K562 (cell line): ENCODE data around the gene ZBTB44. TPM values are rescaled to one million over a fixed set of nuclear protein-coding genes. Genes with fewer than 3 reads are reported as not detected.
A peak's percentile ranks its signal among the peaks of the same experiment; 100 is the strongest.

Experiments used
- ATAC-seq: fragments of 200-7000 bp; cut with Tn5 transposase; 3 replicates; pipeline ENCODE4 v1.9.1; 2020; ENCODE audit warnings: moderate library complexity
- BruUV-seq: library from RNA; stranded (reverse); fragments of 400-500 nt; replicated peaks from 2 replicates; lab custom pipeline; 2021; lab: Mats Ljungman, UMichigan
- CTCF ChIA-PET: fragments of 300-600 bp; formaldehyde crosslinking; extraction: SDS; loops from one replicate; lab custom pipeline; 2021; ENCODE audit warnings: low intra/inter-chr PET ratio; lab: Yijun Ruan, JAX
- POLR2A ChIA-PET: fragments of 300-600, 350-650 bp; sonication (Branson Sonifier 250); formaldehyde crosslinking; extraction: SDS; loops from one replicate; lab custom pipeline; 2021; ENCODE audit warnings: antibody characterized with exemption, inconsistent platforms; lab: Yijun Ruan, JAX
- DNase-seq, 4 experiments: peaks; one replicate each; pipeline versions ENCODE4 v3.0.0 to v3.0.0-alpha.2; 2011 to 2018; ENCODE audit warnings: low spot score in 3 of 4, mixed read lengths in 3 of 4; ENCODE audit errors: extremely low read depth in 1 of 4
- FAIRE-seq: peaks from 2 replicates; lab custom pipeline; 2011; peaks lifted over from hg19 to GRCh38; lab: Jason Lieb, UNC
- H2AFZ ChIP-seq: 2 replicates; pipeline ENCODE4 v1.6.0; 2011; ENCODE audit warnings: low read depth, low read length, control low read depth, inconsistent platforms
- H3K27ac ChIP-seq: fragments of 200-600 bp; 3 replicates; pipeline ENCODE4 v1.8.0; 2011; ENCODE audit warnings: low read depth, mild to moderate bottlenecking, control low read depth, inconsistent platforms, low read length, moderate library complexity, mixed read lengths; ENCODE audit errors: extremely low read depth
- H3K27me3 ChIP-seq, 2 experiments: fragments of 300-600 bp in 1 of 2; 2 replicates in 1 of 2; 3 replicates in 1 of 2; pipeline versions ENCODE4 v1.6.0 to v1.8.0; 2011; ENCODE audit warnings: inconsistent platforms in 2 of 2, low read length in 2 of 2, mild to moderate bottlenecking in 1 of 2, mixed read lengths in 1 of 2, moderate library complexity in 1 of 2; ENCODE audit not compliant: control insufficient read depth in 2 of 2, insufficient read depth in 2 of 2
- H3K36me3 ChIP-seq: fragments of 300-600 bp; 3 replicates; pipeline ENCODE4 v1.8.0; 2011; ENCODE audit warnings: mild to moderate bottlenecking, low read length, inconsistent platforms; ENCODE audit not compliant: control insufficient read depth, insufficient read depth
- H3K4me1 ChIP-seq, 2 experiments: fragments of 200-600 bp in 1 of 2; replicated peaks in 1 of 2; 2 replicates in 1 of 2; 3 replicates in 1 of 2; pipeline versions ENCODE4 v1.5.1 to v1.8.0; 2011; ENCODE audit warnings: inconsistent platforms in 2 of 2, low read length in 2 of 2, mild to moderate bottlenecking in 1 of 2, mixed read lengths in 1 of 2, moderate library complexity in 1 of 2; ENCODE audit not compliant: control insufficient read depth in 2 of 2, insufficient read depth in 2 of 2
- H3K4me2 ChIP-seq: 2 replicates; pipeline ENCODE4 v1.6.1; 2011; ENCODE audit warnings: low read length, control low read depth, inconsistent platforms, mixed read lengths; ENCODE audit not compliant: insufficient read depth
- H3K4me3 ChIP-seq: fragments of 200-600 bp; sonication (generic), shearing (Covaris generic); 2 replicates; pipeline ENCODE4 v1.5.1; 2016; ENCODE audit warnings: control low read depth, inconsistent platforms
- H3K79me2 ChIP-seq: fragments of 200-600 bp; 3 replicates; pipeline ENCODE4 v1.8.0; 2011; ENCODE audit warnings: low read length, inconsistent platforms; ENCODE audit not compliant: control insufficient read depth, insufficient read depth
- H3K9ac ChIP-seq, 2 experiments: 2 replicates each; pipeline versions ENCODE4 v1.6.0 to v1.6.1; 2011; ENCODE audit warnings: low read depth in 2 of 2, low read length in 2 of 2, control low read depth in 1 of 2, inconsistent platforms in 1 of 2, mild to moderate bottlenecking in 1 of 2, mixed read lengths in 1 of 2; ENCODE audit not compliant: insufficient read depth in 1 of 2
- H3K9me1 ChIP-seq: one replicate; pipeline ENCODE4 v1.6.0; 2011; ENCODE audit warnings: inconsistent platforms, mild to moderate bottlenecking, low read length, moderate library complexity; ENCODE audit not compliant: control insufficient read depth, insufficient read depth
- H3K9me3 ChIP-seq: replicated peaks from 2 replicates; pipeline ENCODE4 v1.5.1; 2011; ENCODE audit warnings: low read depth, low read length, inconsistent platforms; ENCODE audit not compliant: control insufficient read depth, insufficient read depth
- H4K20me1 ChIP-seq: replicated peaks from 2 replicates; pipeline ENCODE4 v1.6.1; 2011; ENCODE audit warnings: low read length, inconsistent platforms, mixed read lengths; ENCODE audit not compliant: control insufficient read depth, insufficient read depth
- EWSR1 ChIP-seq: fragments of 450-650 bp; IDR thresholded peaks from 2 replicates; pipeline ENCODE4 v1.6.1; 2018; ENCODE audit warnings: borderline replicate concordance, mild to moderate bottlenecking, low read depth, moderate library complexity; ENCODE audit not compliant: partially characterized antibody
- FOXK1 ChIP-seq: sonication (generic); formaldehyde crosslinking; IDR thresholded peaks from 2 replicates; pipeline ENCODE4 v1.8.0; 2022; ENCODE audit warnings: missing genetic modification reagents, mild to moderate bottlenecking, borderline replicate concordance
- HDAC1 ChIP-seq, 2 experiments: fragments of 450-650 bp; IDR thresholded peaks; 2 replicates each; pipeline ENCODE4 v1.6.1; 2016 to 2017; ENCODE audit warnings: inconsistent platforms in 1 of 2, mild to moderate bottlenecking in 1 of 2, moderate library complexity in 1 of 2
- MECOM ChIP-seq: fragments of 250-450 bp; sonication (Bioruptor Pico); IDR thresholded peaks from 2 replicates; pipeline ENCODE4 v1.8.0; 2022; ENCODE audit warnings: inconsistent platforms
- MEIS2 ChIP-seq: fragments of 450-650 bp; IDR thresholded peaks from 2 replicates; pipeline ENCODE4 v1.6.1; 2014; ENCODE audit warnings: mild to moderate bottlenecking; ENCODE audit not compliant: partially characterized antibody
- NELFE ChIP-seq: IDR thresholded peaks from 2 replicates; pipeline ENCODE4 v1.6.1; 2011; ENCODE audit warnings: mild to moderate bottlenecking; ENCODE audit not compliant: insufficient read depth, insufficient read length
- PHTF2 ChIP-seq: fragments of 250-450 bp; sonication (Bioruptor Pico); IDR thresholded peaks from 2 replicates; pipeline ENCODE4 v1.5.0; 2021; ENCODE audit warnings: mild to moderate bottlenecking
- RNF2 ChIP-seq: sonication (generic); IDR thresholded peaks from 2 replicates; pipeline ENCODE4 v1.6.1; 2016
- SRF ChIP-seq, 2 experiments: fragments of 250-450, 450-650 bp in 1 of 2; sonication (Bioruptor Pico) in 1 of 2; sonication (generic) in 1 of 2; formaldehyde crosslinking; IDR thresholded peaks; 2 replicates each; pipeline versions ENCODE4 v1.5.0 to v1.5.1; 2020 to 2022; ENCODE audit warnings: mild to moderate bottlenecking in 1 of 2, missing genetic modification reagents in 1 of 2
- STAT5B ChIP-seq: fragments of 250-450 bp; sonication (Bioruptor Pico); IDR thresholded peaks from 2 replicates; pipeline ENCODE4 v1.8.0; 2021; ENCODE audit warnings: mild to moderate bottlenecking, inconsistent platforms
- in situ Hi-C: fragments of 300-500 bp; cut with MboI; formaldehyde crosslinking; loops from 4 replicates; pipeline ENCODE4 v1.15.0; 2018; ENCODE audit warnings: inconsistent platforms, mixed read lengths
- intact Hi-C: fragments of 100-400 bp; cut with micrococcal nuclease; formaldehyde crosslinking; loops from 2 replicates; pipeline ENCODE4 v1.14.2; 2022
- polyA plus RNA-seq, 8 experiments: library from polyadenylated mRNA; depleted of rRNA in 4 of 8; stranded (reverse) in 5 of 8; unstranded in 3 of 8; fragments of >200 nt; fragmentation: Nextera tagmentation in 2 of 8; fragmentation: Illumina TruSeq in 1 of 8; extraction: Ambion mirVana in 2 of 8; extraction: Trizol in 1 of 8; gene quantifications; 2 replicates each; pipeline versions ENCODE4 v1.2.1 to v1.2.3, GENCODE V29; 2011 to 2014; ENCODE audit warnings: inconsistent platforms in 1 of 8, missing spikeins in 1 of 8
- total RNA-seq, 7 experiments: library from RNA; depleted of rRNA in 6 of 7; stranded (reverse); fragments of >200 nt in 6 of 7; fragmentation: Illumina TruSeq in 2 of 7; extraction: Trizol in 2 of 7; gene quantifications; 2 replicates each; pipeline versions ENCODE4 v1.2.1 to v1.2.3, GENCODE V29; 2011 to 2021; ENCODE audit warnings: low replicate concordance in 1 of 7
- TF ChIP-seq, protein P1 (sequence below): fragments of 250-450 bp; sonication (Bioruptor Pico); IDR thresholded peaks from 2 replicates; pipeline ENCODE4 v1.8.0; 2021; ENCODE audit warnings: moderate library complexity, mild to moderate bottlenecking, inconsistent platforms
- TF ChIP-seq, protein P2 (sequence below): fragments of 250-450 bp; sonication (Bioruptor Pico); IDR thresholded peaks from 2 replicates; pipeline ENCODE4 v1.8.0; 2021; ENCODE audit warnings: moderate library complexity, mild to moderate bottlenecking, inconsistent platforms
- TF ChIP-seq, protein P3 (sequence below), 3 experiments: IDR thresholded peaks in 2 of 3; conservative IDR thresholded peaks in 1 of 3; 2 replicates each; pipeline ENCODE4 v1.5.1; 2011 to 2012; ENCODE audit warnings: low read length in 3 of 3, mild to moderate bottlenecking in 3 of 3, control low read depth in 2 of 3, improper control_type of control experiment in 1 of 3, inconsistent platforms in 1 of 3, low read depth in 1 of 3, mixed read lengths in 1 of 3, moderate library complexity in 1 of 3; ENCODE audit not compliant: insufficient read depth in 2 of 3
- TF ChIP-seq, protein P4 (sequence below): fragments of 250-450 bp; sonication (Bioruptor Pico); IDR thresholded peaks from 2 replicates; pipeline ENCODE4 v1.5.1; 2021; ENCODE audit warnings: mild to moderate bottlenecking
- TF ChIP-seq, protein P5 (sequence below): fragments of 450-650 bp; IDR thresholded peaks from 2 replicates; pipeline ENCODE4 v1.6.1; 2016

Gene ZBTB44
- total and polyA plus RNA-seq, 9 of the 15 experiments (the other 6 are each of a cell fraction or from before 2014, with no cell fraction given): 4.7 to 27.1 (median 17.3) TPM

DNA sequence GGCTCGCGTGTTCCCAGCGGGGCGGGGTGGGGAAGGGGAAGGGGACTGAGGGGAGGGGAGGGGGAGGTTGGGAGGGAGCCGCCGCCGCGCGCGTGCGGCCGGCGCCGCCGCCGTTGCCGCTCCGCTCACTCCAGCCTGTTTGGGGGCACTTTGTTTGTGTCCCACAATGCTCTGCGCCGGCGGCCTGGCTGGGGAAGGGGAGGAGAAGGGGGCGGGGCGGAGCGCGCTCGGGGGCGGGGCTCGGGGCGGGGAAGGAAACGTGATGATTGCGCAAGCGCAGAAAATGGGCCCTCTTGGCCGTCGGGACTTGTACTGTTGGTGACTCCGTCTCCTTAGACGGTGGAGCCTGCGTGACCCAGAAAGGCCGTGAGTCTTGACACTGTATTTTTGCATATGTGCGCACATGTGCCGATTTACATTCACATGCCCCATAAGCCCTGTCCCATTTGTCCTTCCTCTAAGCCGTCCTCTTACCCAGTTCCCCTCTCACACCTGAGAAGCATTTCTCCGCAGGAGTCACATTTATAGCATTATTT lies at the start of gene ZBTB44 (continued):
- TF ChIP-seq EWSR1 (no peak), RNF2 (no peak), SRF (CRISPR knock-in tag; IDR thresholded peaks at IDR 0.05) (no peak), STAT5B (CRISPR knock-in tag) (no peak)
- TF ChIP-seq, protein P1, sequence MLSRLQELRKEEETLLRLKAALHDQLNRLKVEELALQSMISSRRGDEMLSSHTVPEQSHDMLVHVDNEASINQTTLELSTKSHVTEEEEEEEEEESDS (CRISPR knock-in tag): no peak

DNA sequence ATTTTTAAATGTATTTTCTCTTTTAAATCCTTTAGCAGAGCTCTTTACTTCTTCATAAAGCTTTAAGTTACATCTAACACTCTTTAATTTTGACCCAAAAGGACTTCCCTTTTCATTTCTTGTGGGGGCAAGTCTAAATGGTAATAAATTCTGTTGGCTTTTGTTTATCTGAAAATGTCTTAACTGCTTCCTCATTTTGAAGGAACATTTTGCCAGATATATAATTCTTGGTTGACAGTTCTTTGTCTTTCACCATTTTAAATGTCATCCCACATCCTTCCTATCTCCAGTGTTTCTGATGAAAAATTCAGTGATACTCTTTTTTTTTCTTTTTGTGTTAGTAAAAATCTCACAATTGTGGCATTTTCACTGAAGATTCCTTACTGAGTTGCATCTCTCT lies 44.7 kb upstream of the ZBTB44 start:
- Histone ChIP-seq H3K9ac (no peak overlapping the region), H3K27me3 (peaks cover 12 to 16% of the 10 kb centered on the region in 2 experiments; a peak in 4 of 5 replicates), H3K27ac (no peak overlapping the region), H3K79me2 (no peaks in the 10 kb centered on the region), H3K9me3 (no peaks in the 10 kb centered on the region), H3K4me1 (no peaks in the 10 kb centered on the region), H3K4me2 (no peak overlapping the region), H3K36me3 (no peaks in the 10 kb centered on the region), H3K9me1 (no peaks in the 10 kb centered on the region), H2AFZ (no peak overlapping the region), H3K4me3 (no peak overlapping the region), H4K20me1 (no peaks in the 10 kb centered on the region)
- ChIA-PET CTCF (no interaction called here), POLR2A (interaction anchor here (1.0 kb wide), 1 partner anchor 12 kb away, joined by 3 read pairs; no protein-coding TSS in a partner anchor)
- in situ Hi-C loops (no loop called here), intact Hi-C loops (no loop called here)
- no peak for ATAC-seq
- BruUV-seq: no TSS peak
- no peak for FAIRE-seq
- no peak for DNase-seq
- TF ChIP-seq PHTF2 (CRISPR knock-in tag) (no peak), MEIS2 (peak; percentile 85), FOXK1 (CRISPR knock-in tag) (no peak), HDAC1 (IDR thresholded peaks at IDR 0.05) (no peak), MECOM (CRISPR knock-in tag) (peak; percentile 26; the same call in 1 of the 2 replicates), NELFE (no peak)
- TF ChIP-seq, protein P2, sequence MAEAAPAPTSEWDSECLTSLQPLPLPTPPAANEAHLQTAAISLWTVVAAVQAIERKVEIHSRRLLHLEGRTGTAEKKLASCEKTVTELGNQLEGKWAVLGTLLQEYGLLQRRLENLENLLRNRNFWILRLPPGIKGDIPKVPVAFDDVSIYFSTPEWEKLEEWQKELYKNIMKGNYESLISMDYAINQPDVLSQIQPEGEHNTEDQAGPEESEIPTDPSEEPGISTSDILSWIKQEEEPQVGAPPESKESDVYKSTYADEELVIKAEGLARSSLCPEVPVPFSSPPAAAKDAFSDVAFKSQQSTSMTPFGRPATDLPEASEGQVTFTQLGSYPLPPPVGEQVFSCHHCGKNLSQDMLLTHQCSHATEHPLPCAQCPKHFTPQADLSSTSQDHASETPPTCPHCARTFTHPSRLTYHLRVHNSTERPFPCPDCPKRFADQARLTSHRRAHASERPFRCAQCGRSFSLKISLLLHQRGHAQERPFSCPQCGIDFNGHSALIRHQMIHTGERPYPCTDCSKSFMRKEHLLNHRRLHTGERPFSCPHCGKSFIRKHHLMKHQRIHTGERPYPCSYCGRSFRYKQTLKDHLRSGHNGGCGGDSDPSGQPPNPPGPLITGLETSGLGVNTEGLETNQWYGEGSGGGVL (CRISPR knock-in tag): no peak
- TF ChIP-seq, protein P3, sequence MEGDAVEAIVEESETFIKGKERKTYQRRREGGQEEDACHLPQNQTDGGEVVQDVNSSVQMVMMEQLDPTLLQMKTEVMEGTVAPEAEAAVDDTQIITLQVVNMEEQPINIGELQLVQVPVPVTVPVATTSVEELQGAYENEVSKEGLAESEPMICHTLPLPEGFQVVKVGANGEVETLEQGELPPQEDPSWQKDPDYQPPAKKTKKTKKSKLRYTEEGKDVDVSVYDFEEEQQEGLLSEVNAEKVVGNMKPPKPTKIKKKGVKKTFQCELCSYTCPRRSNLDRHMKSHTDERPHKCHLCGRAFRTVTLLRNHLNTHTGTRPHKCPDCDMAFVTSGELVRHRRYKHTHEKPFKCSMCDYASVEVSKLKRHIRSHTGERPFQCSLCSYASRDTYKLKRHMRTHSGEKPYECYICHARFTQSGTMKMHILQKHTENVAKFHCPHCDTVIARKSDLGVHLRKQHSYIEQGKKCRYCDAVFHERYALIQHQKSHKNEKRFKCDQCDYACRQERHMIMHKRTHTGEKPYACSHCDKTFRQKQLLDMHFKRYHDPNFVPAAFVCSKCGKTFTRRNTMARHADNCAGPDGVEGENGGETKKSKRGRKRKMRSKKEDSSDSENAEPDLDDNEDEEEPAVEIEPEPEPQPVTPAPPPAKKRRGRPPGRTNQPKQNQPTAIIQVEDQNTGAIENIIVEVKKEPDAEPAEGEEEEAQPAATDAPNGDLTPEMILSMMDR (IDR thresholded peaks at IDR 0.05 in 2 of 3, conservative IDR thresholded peaks at IDR 0.05 in 1 of 3; ENCODE audit: insufficient read depth in 2 of 3, low read depth in 1 of 3, low read length in 3 of 3): no peak
- TF ChIP-seq, protein P4, sequence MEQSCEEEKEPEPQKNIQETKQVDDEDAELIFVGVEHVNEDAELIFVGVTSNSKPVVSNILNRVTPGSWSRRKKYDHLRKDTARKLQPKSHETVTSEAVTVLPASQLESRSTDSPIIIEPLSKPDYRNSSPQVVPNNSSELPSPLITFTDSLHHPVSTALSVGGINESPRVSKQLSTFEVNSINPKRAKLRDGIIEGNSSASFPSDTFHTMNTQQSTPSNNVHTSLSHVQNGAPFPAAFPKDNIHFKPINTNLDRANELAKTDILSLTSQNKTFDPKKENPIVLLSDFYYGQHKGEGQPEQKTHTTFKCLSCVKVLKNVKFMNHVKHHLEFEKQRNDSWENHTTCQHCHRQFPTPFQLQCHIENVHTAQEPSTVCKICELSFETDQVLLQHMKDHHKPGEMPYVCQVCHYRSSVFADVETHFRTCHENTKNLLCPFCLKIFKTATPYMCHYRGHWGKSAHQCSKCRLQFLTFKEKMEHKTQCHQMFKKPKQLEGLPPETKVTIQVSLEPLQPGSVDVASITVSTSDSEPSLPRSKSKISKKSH (CRISPR knock-in tag): 0 out of 2 replicates have a peak, but pooled peaks have one; percentile 10
- TF ChIP-seq, protein P5, sequence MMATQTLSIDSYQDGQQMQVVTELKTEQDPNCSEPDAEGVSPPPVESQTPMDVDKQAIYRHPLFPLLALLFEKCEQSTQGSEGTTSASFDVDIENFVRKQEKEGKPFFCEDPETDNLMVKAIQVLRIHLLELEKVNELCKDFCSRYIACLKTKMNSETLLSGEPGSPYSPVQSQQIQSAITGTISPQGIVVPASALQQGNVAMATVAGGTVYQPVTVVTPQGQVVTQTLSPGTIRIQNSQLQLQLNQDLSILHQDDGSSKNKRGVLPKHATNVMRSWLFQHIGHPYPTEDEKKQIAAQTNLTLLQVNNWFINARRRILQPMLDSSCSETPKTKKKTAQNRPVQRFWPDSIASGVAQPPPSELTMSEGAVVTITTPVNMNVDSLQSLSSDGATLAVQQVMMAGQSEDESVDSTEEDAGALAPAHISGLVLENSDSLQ: peak; percentile 20; the same call in 1 of the 2 replicates
